Activated CD8-positive, alpha-beta memory T cell treated with anti-CD3 and anti-CD28 coated beads for 24 hours (primary cell): ENCODE results near the gene ALB.

Experiments used
- DNase-seq: peaks from one replicate; pipeline ENCODE4 v3.0.0-alpha.2; 2020

Gene ALB

GRCh38 chr4:73409012-73409862 is 5.2 kb downstream of the ALB start:
- no peak for DNase-seq

GRCh38 chr4:73409978-73410548 is 6.0 kb downstream of the ALB start:
- DNase-seq, result no peak

GRCh38 chr4:73410916-73411730 is 7.0 kb downstream of the ALB start:
- DNase-seq, result no peak

GRCh38 chr4:73411731-73412414 is 7.8 kb downstream of the ALB start:
- DNase-seq, result no peak

GRCh38 chr4:73413294-73413755 is 9.2 kb downstream of the ALB start:
- DNase-seq, result no peak

GRCh38 chr4:73414936-73415271 is 10.8 kb downstream of the ALB start:
- no peak for DNase-seq

- no peak for DNase-seq
These were observed 11.7 kb downstream of the ALB start for GRCh38 chr4:73415807-73416238.

- no peak for DNase-seq
These were observed 12.5 kb downstream of the ALB start for GRCh38 chr4:73416423-73417087.

GRCh38 chr4:73417342-73417741 is 13.3 kb downstream of the ALB start:
- no peak for DNase-seq

GRCh38 chr4:73417973-73418372 is 13.9 kb downstream of the ALB start:
- no peak for DNase-seq

- no peak for DNase-seq
These were observed 14.6 kb downstream of the ALB start for GRCh38 chr4:73418677-73419076.

- no peak for DNase-seq
These were observed 15.3 kb downstream of the ALB start for GRCh38 chr4:73419106-73420038.

GRCh38 chr4:73420615-73421014 is 16.5 kb downstream of the ALB start:
- no peak for DNase-seq

- no peak for DNase-seq
These were observed 17.8 kb downstream of the ALB start for GRCh38 chr4:73421708-73422457.

GRCh38 chr4:73422458-73422752 is 18.3 kb downstream of the ALB start:
- no peak for DNase-seq

- DNase-seq, result no peak
These were observed 19.1 kb downstream of the ALB start for GRCh38 chr4:73423184-73423583.

- DNase-seq, result no peak
These were observed 22.6 kb downstream of the ALB start for GRCh38 chr4:73426666-73427065.

GRCh38 chr4:73429118-73429517 is 25.0 kb downstream of the ALB start:
- DNase-seq, result no peak

GRCh38 chr4:73429826-73430587 is 25.9 kb downstream of the ALB start:
- no peak for DNase-seq

- no peak for DNase-seq
These were observed 27.7 kb downstream of the ALB start for GRCh38 chr4:73431813-73432168.
